GM12875 (cell line): Measurements from ENCODE around the gene PRR5L.
A peak's percentile ranks its signal among the peaks of the same experiment; 100 is the strongest.
"Not testable (repeated sequence)": the region's sequence is repeated elsewhere in the genome, so short reads cannot be mapped to it uniquely, and the experiment has no call there.

Experiments used
- H3K4me3 ChIP-seq: one replicate; pipeline ENCODE4 v1.5.1; 2011; ENCODE audit warnings: low read depth, low read length, control low read depth
- TF ChIP-seq, protein P1 (sequence below): IDR thresholded peaks from 2 replicates; pipeline ENCODE4 v1.5.1; 2011; ENCODE audit warnings: low read depth, mild to moderate bottlenecking, control low read depth, inconsistent platforms, low read length, moderate library complexity, borderline replicate concordance; ENCODE audit not compliant: insufficient read depth

The PRR5L gene

DNA sequence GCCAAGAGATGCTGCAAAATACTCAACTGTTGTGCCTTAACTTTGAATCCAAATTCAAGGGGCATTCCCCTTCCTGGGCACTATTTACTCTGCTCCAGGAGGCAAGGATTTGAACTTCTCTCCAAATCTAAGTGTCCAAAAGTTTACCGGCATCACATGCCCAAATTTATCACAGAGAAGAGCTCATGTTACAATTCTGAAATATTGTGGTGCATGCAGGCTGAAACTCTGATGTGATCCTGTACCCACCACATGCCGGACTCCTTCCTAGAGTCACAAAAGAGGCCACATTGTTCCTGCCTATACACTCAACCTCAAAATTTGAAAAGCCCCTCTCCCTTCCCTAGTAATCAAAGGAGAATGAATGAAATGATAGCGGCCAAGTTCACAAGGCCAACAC is 212.7 kb downstream of the PRR5L start:
- peak overlapping the region; percentile 99 for H3K4me3 ChIP-seq
- TF ChIP-seq, protein P1, sequence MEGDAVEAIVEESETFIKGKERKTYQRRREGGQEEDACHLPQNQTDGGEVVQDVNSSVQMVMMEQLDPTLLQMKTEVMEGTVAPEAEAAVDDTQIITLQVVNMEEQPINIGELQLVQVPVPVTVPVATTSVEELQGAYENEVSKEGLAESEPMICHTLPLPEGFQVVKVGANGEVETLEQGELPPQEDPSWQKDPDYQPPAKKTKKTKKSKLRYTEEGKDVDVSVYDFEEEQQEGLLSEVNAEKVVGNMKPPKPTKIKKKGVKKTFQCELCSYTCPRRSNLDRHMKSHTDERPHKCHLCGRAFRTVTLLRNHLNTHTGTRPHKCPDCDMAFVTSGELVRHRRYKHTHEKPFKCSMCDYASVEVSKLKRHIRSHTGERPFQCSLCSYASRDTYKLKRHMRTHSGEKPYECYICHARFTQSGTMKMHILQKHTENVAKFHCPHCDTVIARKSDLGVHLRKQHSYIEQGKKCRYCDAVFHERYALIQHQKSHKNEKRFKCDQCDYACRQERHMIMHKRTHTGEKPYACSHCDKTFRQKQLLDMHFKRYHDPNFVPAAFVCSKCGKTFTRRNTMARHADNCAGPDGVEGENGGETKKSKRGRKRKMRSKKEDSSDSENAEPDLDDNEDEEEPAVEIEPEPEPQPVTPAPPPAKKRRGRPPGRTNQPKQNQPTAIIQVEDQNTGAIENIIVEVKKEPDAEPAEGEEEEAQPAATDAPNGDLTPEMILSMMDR: no peak

DNA sequence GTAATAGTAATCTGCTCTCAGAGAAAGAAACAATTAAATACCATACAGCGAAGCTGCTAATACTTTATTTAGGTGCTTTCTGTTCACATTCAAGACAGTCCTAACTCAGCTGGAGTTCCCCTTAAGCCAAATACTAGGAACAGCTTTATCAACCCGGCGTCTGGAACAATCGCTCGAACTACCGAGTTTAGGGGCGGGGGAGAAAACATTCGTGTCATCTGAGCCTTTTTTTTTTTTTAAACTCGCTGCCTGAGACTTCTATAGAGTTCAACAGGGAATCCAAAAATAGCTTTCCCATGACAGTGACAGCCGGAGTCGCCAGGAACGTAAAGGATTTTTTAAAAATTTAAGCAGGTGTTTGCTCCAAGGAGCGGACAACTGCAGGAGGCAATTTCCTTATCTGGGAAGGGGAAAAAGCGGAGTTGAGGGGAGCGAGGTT is 213.1 kb downstream of the PRR5L start:
- TF ChIP-seq, protein P1: no peak
- H3K4me3 ChIP-seq: peak overlapping the region; percentile 99

DNA sequence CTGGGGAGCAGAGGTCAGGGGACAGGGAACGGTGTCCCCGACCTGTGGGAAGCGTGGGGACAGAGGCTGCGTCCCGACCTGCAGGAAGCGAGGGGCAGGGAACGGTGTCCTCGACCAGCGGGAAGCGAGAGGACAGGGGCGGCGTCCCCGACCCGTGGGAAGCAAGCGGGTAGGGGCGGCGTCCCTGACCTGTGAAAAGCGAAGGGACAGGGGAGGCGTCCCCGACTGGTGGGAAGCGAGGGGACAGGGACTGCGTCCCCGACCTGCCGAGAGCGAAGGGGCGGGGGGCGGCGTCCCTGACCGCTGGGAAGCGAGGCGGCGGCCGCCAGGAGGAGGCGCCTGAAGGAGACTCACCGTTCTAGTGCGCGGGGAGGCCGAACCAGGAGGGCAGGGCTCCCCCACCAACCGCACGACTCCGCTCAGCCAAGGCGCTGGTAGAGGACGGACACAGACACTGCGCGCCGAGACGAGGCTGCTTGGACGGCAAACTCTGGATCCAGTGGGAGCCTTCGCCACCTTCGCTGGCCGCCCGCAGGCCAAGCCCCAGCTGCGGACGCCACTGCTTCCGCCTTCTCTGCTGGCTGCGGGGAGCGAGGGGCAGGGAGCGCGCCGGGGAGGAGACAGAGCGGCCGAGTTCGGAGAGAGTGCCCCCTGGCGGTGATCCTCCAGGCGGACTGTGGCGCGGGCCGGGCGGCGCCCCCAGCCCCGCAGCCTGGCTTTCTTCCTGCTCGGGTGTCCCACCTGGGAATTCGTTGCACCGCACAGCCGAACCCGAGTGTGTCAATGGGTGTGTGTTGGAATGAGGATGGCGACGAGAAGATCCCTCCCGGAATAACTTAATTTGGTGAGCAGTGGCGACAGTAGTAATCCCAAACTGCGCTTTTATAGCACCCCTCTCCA is 213.9 kb downstream of the PRR5L start, which contains the start of gene TRAF6:
Gene TRAF6, minus strand, starts transcription at position 579 of the 900 bp plus-strand sequence. CDS start 8,757 bp downstream, outside the sequence.
- TF ChIP-seq, protein P1: peak; percentile 93
- peak within 1 kb of the TSS; percentile 99 for H3K4me3 ChIP-seq

DNA sequence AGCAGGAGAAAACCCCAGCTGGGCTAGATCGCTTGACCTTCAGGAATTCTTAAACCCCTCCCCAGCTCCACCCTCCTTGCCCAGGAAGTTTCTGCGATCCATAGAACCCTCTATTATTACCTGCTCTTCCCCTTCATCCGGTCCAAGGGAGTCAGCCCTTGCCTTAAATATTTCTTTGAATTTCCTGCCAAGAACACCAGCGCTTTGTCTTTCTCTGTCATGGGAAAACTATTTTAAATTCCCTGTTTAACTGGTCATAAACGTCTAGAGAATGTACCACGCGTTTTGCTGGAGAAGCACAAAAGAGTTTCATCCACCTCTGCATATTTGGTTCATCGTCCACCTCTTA is 214.5 kb downstream of the PRR5L start:
- H3K4me3 ChIP-seq: peak overlapping the region; percentile 99
- TF ChIP-seq, protein P1: no peak

DNA sequence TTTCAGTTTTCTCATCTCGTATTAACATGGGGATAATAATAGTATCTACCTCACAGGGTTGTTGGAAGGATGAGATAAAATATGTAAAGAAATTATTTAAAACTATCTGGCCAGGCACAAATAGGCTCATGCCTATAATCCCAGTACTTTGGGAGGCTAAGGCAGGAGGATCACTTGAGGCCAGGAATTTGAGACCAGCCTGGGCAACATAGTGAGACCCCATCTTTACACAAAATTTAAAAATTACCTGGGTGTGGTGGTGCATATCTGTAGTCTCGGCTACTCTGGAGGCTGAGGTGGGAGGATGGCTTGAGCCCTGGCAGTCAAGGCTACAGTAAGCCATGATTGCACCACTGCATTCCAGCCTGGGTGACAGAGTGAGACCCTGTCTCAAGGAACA is 215.0 kb downstream of the PRR5L start:
- H3K4me3 ChIP-seq: not testable (repeated sequence)

DNA sequence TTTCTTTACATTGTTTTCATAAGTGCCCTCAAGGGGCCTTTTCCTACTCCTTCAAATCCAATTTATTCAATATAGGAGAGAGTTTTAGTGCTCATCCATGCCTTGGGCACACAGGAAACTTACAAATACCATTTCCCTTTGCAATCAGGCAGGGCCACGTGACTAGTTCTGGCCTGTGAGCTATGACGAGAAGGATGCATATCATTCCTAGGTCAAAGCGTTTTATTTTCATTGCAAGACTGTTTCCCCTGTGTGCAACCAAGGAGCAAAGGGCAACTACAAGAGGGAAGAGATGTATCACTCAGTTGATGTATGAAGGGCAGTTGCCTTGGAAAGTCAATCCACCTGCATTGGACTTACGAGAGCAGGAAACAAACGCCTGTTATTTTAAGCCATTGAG is 215.9 kb downstream of the PRR5L start:
- no peak overlapping the region for H3K4me3 ChIP-seq
- TF ChIP-seq, protein P1: no peak

DNA sequence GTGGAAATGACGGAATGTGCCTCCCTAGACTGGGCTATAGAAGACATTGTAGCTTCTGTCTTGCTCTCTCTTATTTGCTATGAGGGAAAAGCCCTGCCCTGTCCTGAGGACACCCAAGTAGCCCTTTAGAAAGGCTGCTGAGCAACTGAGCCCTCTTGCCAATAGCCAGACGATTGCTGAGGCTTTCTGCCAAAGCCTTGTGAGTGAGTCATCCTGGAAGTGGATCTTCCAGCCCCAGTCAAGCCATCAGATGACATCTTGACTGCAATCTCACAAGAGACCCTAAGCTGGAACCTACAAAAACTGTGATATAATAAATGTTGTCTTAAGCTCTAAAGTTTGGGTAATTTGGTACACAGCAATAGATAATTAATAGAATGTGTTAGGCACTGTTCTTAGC is 217.9 kb downstream of the PRR5L start:
- TF ChIP-seq, protein P1: no peak
- H3K4me3 ChIP-seq: no peak overlapping the region
